Testis (tissue), 2 donors: ENCODE measurements around the gene IGFALS.

ENCODE experiments used
- POLR2A ChIP-seq: fragments of 450-650 bp; IDR thresholded peaks from one replicate; pipeline ENCODE4 v1.6.1; 2017; ENCODE audit warnings: antibody characterized with exemption, mild to moderate bottlenecking, moderate library complexity
- TF ChIP-seq, protein P1 (sequence below), 3 experiments: fragments of 450-650 bp in 2 of 3; fragments of 200-600 bp in 1 of 3; sonication (generic) in 1 of 3; IDR thresholded peaks; one replicate each; pipeline ENCODE4 v1.5.1; 2016 to 2019; ENCODE audit warnings: antibody characterized with exemption in 3 of 3, mild to moderate bottlenecking in 2 of 3, moderate library complexity in 1 of 3

GRCh38 chr16:1774448-1774780, 19.1 kb downstream of the IGFALS start:
- TF ChIP-seq, protein P1, sequence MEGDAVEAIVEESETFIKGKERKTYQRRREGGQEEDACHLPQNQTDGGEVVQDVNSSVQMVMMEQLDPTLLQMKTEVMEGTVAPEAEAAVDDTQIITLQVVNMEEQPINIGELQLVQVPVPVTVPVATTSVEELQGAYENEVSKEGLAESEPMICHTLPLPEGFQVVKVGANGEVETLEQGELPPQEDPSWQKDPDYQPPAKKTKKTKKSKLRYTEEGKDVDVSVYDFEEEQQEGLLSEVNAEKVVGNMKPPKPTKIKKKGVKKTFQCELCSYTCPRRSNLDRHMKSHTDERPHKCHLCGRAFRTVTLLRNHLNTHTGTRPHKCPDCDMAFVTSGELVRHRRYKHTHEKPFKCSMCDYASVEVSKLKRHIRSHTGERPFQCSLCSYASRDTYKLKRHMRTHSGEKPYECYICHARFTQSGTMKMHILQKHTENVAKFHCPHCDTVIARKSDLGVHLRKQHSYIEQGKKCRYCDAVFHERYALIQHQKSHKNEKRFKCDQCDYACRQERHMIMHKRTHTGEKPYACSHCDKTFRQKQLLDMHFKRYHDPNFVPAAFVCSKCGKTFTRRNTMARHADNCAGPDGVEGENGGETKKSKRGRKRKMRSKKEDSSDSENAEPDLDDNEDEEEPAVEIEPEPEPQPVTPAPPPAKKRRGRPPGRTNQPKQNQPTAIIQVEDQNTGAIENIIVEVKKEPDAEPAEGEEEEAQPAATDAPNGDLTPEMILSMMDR (IDR thresholded peaks at IDR 0.05): no peak
- no peak for TF ChIP-seq POLR2A
